ENCODE results near the gene CYP24A1.

Gene CYP24A1

GRCh38 chr20:54103762-54104600 is 69.8 kb downstream of the CYP24A1 start:
- no peak overlapping the region for H3K4me3 ChIP-seq (replicated peaks in 1 of 2; ENCODE audit: low read depth in 2 of 2, low read length in 2 of 2)
- no peak for TF ChIP-seq CTCF (IDR thresholded peaks at IDR 0.05; ENCODE audit: low read depth, low read length)
- no peak for DNase-seq (ENCODE audit: low read depth in 2 of 2)
